Measurements from ENCODE around the gene BAIAP2L1.
A peak's percentile ranks its signal among the peaks of the same experiment; 100 is the strongest.

Gene BAIAP2L1

GRCh38 chr7:98293265-98293664, 107.6 kb downstream of the BAIAP2L1 start (continued):
- TF ChIP-seq ZNF510 (tag by site-specific recombination; IDR thresholded peaks at IDR 0.05; ENCODE audit: insufficient replicate concordance) (no peak), WT1 (tag by site-specific recombination; IDR thresholded peaks at IDR 0.05) (no peak), ZNF707 (tag by site-specific recombination; IDR thresholded peaks at IDR 0.05) (no peak), ZNF571 (tag by site-specific recombination; IDR thresholded peaks at IDR 0.05) (no peak), ZNF473 (tag by site-specific recombination; IDR thresholded peaks at IDR 0.05) (no peak), ZNF768 (tag by site-specific recombination; IDR thresholded peaks at IDR 0.05) (no peak), OSR2 (tag by site-specific recombination; IDR thresholded peaks at IDR 0.05) (no peak)

- ChIA-PET POLR2A (no interaction called here), CTCF (interaction anchor here (1.3 kb wide), 1 partner anchor 109 kb away, joined by 4 read pairs; the partner anchor contains the start of gene BAIAP2L1)
- no peak overlapping the region for H3K4me3 ChIP-seq (ENCODE audit: low read depth, low read length)
- H3K36me3 ChIP-seq (ENCODE audit: control insufficient read depth in 2 of 2, insufficient read depth in 1 of 2, low read length in 2 of 2): peaks cover 4 to 56% of the 10 kb centered on the region in 2 experiments
- H3K4me1 ChIP-seq (ENCODE audit: control insufficient read depth, insufficient read depth, low read length): no peaks in the 10 kb centered on the region
- TF ChIP-seq ZNF510 (tag by site-specific recombination; IDR thresholded peaks at IDR 0.05; ENCODE audit: insufficient replicate concordance) (no peak), ZNF404 (tag by site-specific recombination; IDR thresholded peaks at IDR 0.05) (no peak), ZNF398 (tag by site-specific recombination; IDR thresholded peaks at IDR 0.05) (no peak), ZSCAN30 (tag by site-specific recombination; IDR thresholded peaks at IDR 0.05) (no peak), ZNF521 (tag by site-specific recombination; IDR thresholded peaks at IDR 0.05) (no peak), PRDM4 (tag by site-specific recombination; IDR thresholded peaks at IDR 0.05) (no peak), ZBTB11 (tag by site-specific recombination; conservative IDR thresholded peaks at IDR 0.05; ENCODE audit: low read depth) (no peak)
- H3K27ac ChIP-seq (ENCODE audit: extremely low read depth, low read depth, low read length): no peak overlapping the region
- no peaks in the 10 kb centered on the region for H3K9me3 ChIP-seq (ENCODE audit: control insufficient read depth, insufficient read depth, low read depth, low read length)
Measured at GRCh38 chr7:98291717-98292116, 109.2 kb downstream of the BAIAP2L1 start.

- CTCF ChIA-PET: interaction anchor here (0.5 to 1.0 kb wide), 3 partner anchors 14 to 112 kb away, joined by 4 to 5 read pairs (median 4); no protein-coding TSS in a partner anchor
- POLR2A ChIA-PET: no interaction called here
- no peaks in the 10 kb centered on the region for H3K9me3 ChIP-seq (ENCODE audit: control insufficient read depth, insufficient read depth, low read depth, low read length)
- no peaks in the 10 kb centered on the region for H3K4me1 ChIP-seq (ENCODE audit: control insufficient read depth, insufficient read depth, low read length)
- H3K36me3 ChIP-seq (ENCODE audit: control insufficient read depth in 2 of 2, insufficient read depth in 1 of 2, low read length in 2 of 2): peaks cover 4 to 66% of the 10 kb centered on the region in 2 experiments
- H3K4me3 ChIP-seq (ENCODE audit: low read depth, low read length): no peak overlapping the region
- no peak for TF ChIP-seq ZNF426 (tag by site-specific recombination; IDR thresholded peaks at IDR 0.05)
- TF ChIP-seq ZSCAN4 (tag by site-specific recombination; IDR thresholded peaks at IDR 0.05): no peak
- TF ChIP-seq GLIS1 (tag by site-specific recombination; IDR thresholded peaks at IDR 0.05): 0 out of 2 replicates have a peak, but pooled peaks have one; percentile 25
- TF ChIP-seq IKZF3 (tag by site-specific recombination; IDR thresholded peaks at IDR 0.05): no peak
- TF ChIP-seq GLIS2 (tag by site-specific recombination; IDR thresholded peaks at IDR 0.05): peak; percentile 52
- no peak for TF ChIP-seq ZEB2 (tag by site-specific recombination; IDR thresholded peaks at IDR 0.05)
- peak overlapping the region; percentile 39; the same call in 1 of the 2 replicates for H3K27ac ChIP-seq (ENCODE audit: extremely low read depth, low read depth, low read length)
Measured at GRCh38 chr7:98289333-98289875, 111.5 kb downstream of the BAIAP2L1 start.
